ENCODE data around the gene TRPM2. TPM values are rescaled to one million over a fixed set of nuclear protein-coding genes. Genes with fewer than 3 reads are reported as not detected.

TRPM2 gene
- total RNA-seq, 2 donors from 2014 or later, result 1.6 to 12.5 TPM

GRCh38 chr21:44467859-44468195 lies 114.4 kb downstream of the TRPM2 start:
- no peaks in the 10 kb centered on the region for H3K27me3 Mint-ChIP-seq (ENCODE audit: insufficient read depth)
- H3K27ac Mint-ChIP-seq, result no peak overlapping the region
- peaks cover 7% of the 10 kb centered on the region for H3K4me1 Mint-ChIP-seq
- peaks cover 28% of the 10 kb centered on the region for H3K9me3 ChIP-seq (ENCODE audit: control insufficient read depth, low read length)
- no peak overlapping the region for H3K4me3 ChIP-seq (ENCODE audit: low read length)
- DNase-seq, result no peak
- H3K9ac ChIP-seq (ENCODE audit: extremely low read depth, low read length, poor library complexity, severe bottlenecking), result no peak overlapping the region
- no peak for TF ChIP-seq CTCF (conservative IDR thresholded peaks at IDR 0.05)
- H3K9me3 Mint-ChIP-seq, result no peaks in the 10 kb centered on the region
- no peak overlapping the region for H3K27ac ChIP-seq (ENCODE audit: low read depth, low read length)
- peaks cover 23% of the 10 kb centered on the region for H3K36me3 ChIP-seq (ENCODE audit: control insufficient read depth, insufficient read depth, low read length)
- WGBS, 2 experiments (ENCODE audit: insufficient coverage in 1 of 2, insufficient read length in 1 of 2), result 86 to 94% methylated on average over 13 to 15 of the region's 15 CpGs
- no peaks in the 10 kb centered on the region for H3K27me3 ChIP-seq (ENCODE audit: control insufficient read depth, insufficient read depth, low read length, poor library complexity, severe bottlenecking)
- H3K4me3 Mint-ChIP-seq, result no peak overlapping the region
- H3K36me3 Mint-ChIP-seq (ENCODE audit: low read depth), result peaks cover 22% of the 10 kb centered on the region
- H3K4me1 ChIP-seq (ENCODE audit: control insufficient read depth, insufficient read depth, low read length), result no peaks in the 10 kb centered on the region

GRCh38 chr21:44471341-44471740 lies 117.9 kb downstream of the TRPM2 start:
- H3K4me3 ChIP-seq (ENCODE audit: low read length), result peak overlapping the region; percentile 45
- no peak overlapping the region for H3K27ac Mint-ChIP-seq
- H3K9ac ChIP-seq (ENCODE audit: extremely low read depth, low read length, poor library complexity, severe bottlenecking), result peak overlapping the region; percentile 31
- H3K27me3 Mint-ChIP-seq (ENCODE audit: insufficient read depth), result no peaks in the 10 kb centered on the region
- TF ChIP-seq CTCF (conservative IDR thresholded peaks at IDR 0.05), result no peak
- peaks cover 22% of the 10 kb centered on the region for H3K36me3 Mint-ChIP-seq (ENCODE audit: low read depth)
- H3K27ac ChIP-seq (ENCODE audit: low read depth, low read length), result no peak overlapping the region
- H3K9me3 Mint-ChIP-seq, result no peaks in the 10 kb centered on the region
- H3K4me1 Mint-ChIP-seq, result no peaks in the 10 kb centered on the region
- no peaks in the 10 kb centered on the region for H3K4me1 ChIP-seq (ENCODE audit: control insufficient read depth, insufficient read depth, low read length)
- peaks cover 28% of the 10 kb centered on the region for H3K9me3 ChIP-seq (ENCODE audit: control insufficient read depth, low read length)
- H3K27me3 ChIP-seq (ENCODE audit: control insufficient read depth, insufficient read depth, low read length, poor library complexity, severe bottlenecking), result no peaks in the 10 kb centered on the region
- H3K4me3 Mint-ChIP-seq, result no peak overlapping the region
- DNase-seq, result no peak
- peaks cover 39% of the 10 kb centered on the region for H3K36me3 ChIP-seq (ENCODE audit: control insufficient read depth, insufficient read depth, low read length)

- no peak for DNase-seq
- Histone ChIP-seq H3K4me3 (ENCODE audit: low read length) (peak overlapping the region; percentile 61), H3K4me1 (ENCODE audit: control insufficient read depth, insufficient read depth, low read length) (no peaks in the 10 kb centered on the region), H3K9me3 (ENCODE audit: control insufficient read depth, low read length) (peaks cover 28% of the 10 kb centered on the region), H3K27ac (ENCODE audit: low read depth, low read length) (no peak overlapping the region), H3K9ac (ENCODE audit: extremely low read depth, low read length, poor library complexity, severe bottlenecking) (peak overlapping the region; percentile 31), H3K27me3 (ENCODE audit: control insufficient read depth, insufficient read depth, low read length, poor library complexity, severe bottlenecking) (no peaks in the 10 kb centered on the region), H3K36me3 (ENCODE audit: control insufficient read depth, insufficient read depth, low read length) (peaks cover 45% of the 10 kb centered on the region)
- Mint-ChIP-seq H3K9me3 (no peaks in the 10 kb centered on the region), H3K4me3 (no peak overlapping the region), H3K36me3 (ENCODE audit: low read depth) (peaks cover 22% of the 10 kb centered on the region), H3K27ac (no peak overlapping the region), H3K27me3 (ENCODE audit: insufficient read depth) (no peaks in the 10 kb centered on the region), H3K4me1 (no peaks in the 10 kb centered on the region)
- no peak for TF ChIP-seq CTCF (conservative IDR thresholded peaks at IDR 0.05)
- 91 to 93% methylated on average over 5 to 6 of the region's 6 CpGs for WGBS, 2 experiments (ENCODE audit: insufficient coverage in 1 of 2, insufficient read length in 1 of 2)
Measured at GRCh38 chr21:44471996-44472395, 118.6 kb downstream of the TRPM2 start.

All from endodermal cell (in vitro differentiated cells).